Keratinocyte (primary cell): ENCODE results near the gene CREM. TPM values are rescaled to one million over a fixed set of nuclear protein-coding genes. Genes with fewer than 3 reads are reported as not detected.

Experiments used
- DNase-seq: peaks from one replicate; pipeline ENCODE4 v3.0.0-alpha.2; 2011; ENCODE audit warnings: low read depth, missing footprints, low spot score
- FAIRE-seq: peaks from 2 replicates; lab custom pipeline; 2011; peaks lifted over from hg19 to GRCh38; lab: Jason Lieb, UNC
- H2AFZ ChIP-seq: 2 replicates; pipeline ENCODE4 v1.6.0; 2012; ENCODE audit warnings: low read length, control low read depth, inconsistent platforms; ENCODE audit not compliant: control insufficient read depth
- H3K27ac ChIP-seq: 2 replicates; pipeline ENCODE4 v1.5.1; 2011; ENCODE audit warnings: low read length; ENCODE audit not compliant: control insufficient read depth, insufficient read depth
- H3K27me3 ChIP-seq: 3 replicates; pipeline ENCODE4 v1.6.0; 2011; ENCODE audit warnings: low read length; ENCODE audit not compliant: control insufficient read depth, insufficient read depth; ENCODE audit errors: extremely low read depth
- H3K36me3 ChIP-seq, 2 experiments: 2 replicates in 1 of 2; 3 replicates in 1 of 2; pipeline ENCODE4 v1.5.1; 2011; ENCODE audit warnings: low read length in 2 of 2, mild to moderate bottlenecking in 1 of 2; ENCODE audit not compliant: control insufficient read depth in 2 of 2, insufficient read depth in 2 of 2; ENCODE audit errors: extremely low read depth in 1 of 2
- H3K4me1 ChIP-seq: 3 replicates; pipeline ENCODE4 v1.5.1; 2011; ENCODE audit warnings: low read length; ENCODE audit not compliant: control insufficient read depth, insufficient read depth; ENCODE audit errors: extremely low read depth
- H3K4me2 ChIP-seq: 3 replicates; pipeline ENCODE4 v1.6.0; 2011; ENCODE audit warnings: low read depth, low read length; ENCODE audit not compliant: control insufficient read depth, insufficient read depth; ENCODE audit errors: extremely low read depth
- H3K4me3 ChIP-seq, 3 experiments: fragments of 200-600 bp in 1 of 3; sonication (generic) in 1 of 3; 2 replicates in 2 of 3; 3 replicates in 1 of 3; pipeline ENCODE4 v1.5.1; 2011 to 2016; ENCODE audit warnings: low read length in 3 of 3, mild to moderate bottlenecking in 3 of 3, control low read depth in 2 of 3, inconsistent platforms in 1 of 3, low read depth in 1 of 3, mixed read lengths in 1 of 3, mixed run types in 1 of 3, moderate library complexity in 1 of 3; ENCODE audit not compliant: control insufficient read depth in 2 of 3, insufficient read depth in 2 of 3; ENCODE audit errors: extremely low read depth in 1 of 3
- H3K79me2 ChIP-seq: 2 replicates; pipeline ENCODE4 v1.6.0; 2012; ENCODE audit warnings: low read length; ENCODE audit not compliant: control insufficient read depth, insufficient read depth
- H3K9ac ChIP-seq: 3 replicates; pipeline ENCODE4 v1.6.0; 2011; ENCODE audit warnings: low read length; ENCODE audit not compliant: control insufficient read depth, insufficient read depth; ENCODE audit errors: extremely low read depth
- H3K9me1 ChIP-seq: 3 replicates; pipeline ENCODE4 v1.6.0; 2011; ENCODE audit warnings: low read length; ENCODE audit not compliant: control insufficient read depth, insufficient read depth; ENCODE audit errors: extremely low read depth
- H3K9me3 ChIP-seq: 2 replicates; pipeline ENCODE4 v1.5.1; 2012; ENCODE audit warnings: low read depth, low read length; ENCODE audit not compliant: control insufficient read depth
- H4K20me1 ChIP-seq: 3 replicates; pipeline ENCODE4 v1.6.0; 2011; ENCODE audit warnings: low read length; ENCODE audit not compliant: control insufficient read depth, insufficient read depth; ENCODE audit errors: extremely low read depth
- CTCF ChIP-seq, 3 experiments: IDR thresholded peaks in 1 of 3; conservative IDR thresholded peaks in 1 of 3; optimal IDR thresholded peaks in 1 of 3; 2 replicates in 2 of 3; 3 replicates in 1 of 3; pipeline versions ENCODE3 to v1.5.1; 2011; ENCODE audit warnings: low read length in 3 of 3, mild to moderate bottlenecking in 3 of 3, moderate library complexity in 2 of 3, control low read depth in 1 of 3, inconsistent platforms in 1 of 3; ENCODE audit not compliant: insufficient read depth in 2 of 3; ENCODE audit errors: extremely low read depth in 1 of 3
- EZH2 ChIP-seq: IDR thresholded peaks from one replicate; pipeline ENCODE4 v1.6.1; 2012; ENCODE audit warnings: inconsistent platforms, mild to moderate bottlenecking, low read length, moderate library complexity
- dilution Hi-C: fragments of 300-500 bp; cut with MboI; formaldehyde crosslinking; loops from one replicate; pipeline ENCODE4 v1.7.0; 2020; ENCODE audit warnings: low sequenced_read_pairs; ENCODE audit not compliant: extremely low pct_ligation_motif_present
- polyA plus RNA-seq, 5 experiments: library from polyadenylated mRNA; depleted of rRNA in 3 of 5; stranded (reverse) in 3 of 5; stranded (forward) in 1 of 5; unstranded in 1 of 5; fragments of >200 nt; gene quantifications; 1 replicate in 1 of 5; 2 replicates in 3 of 5; 3 replicates in 1 of 5; pipeline versions ENCODE4 v1.2.1 to v1.2.3, GENCODE V29; 2011 to 2012; ENCODE audit warnings: missing spikeins in 2 of 5, low read depth in 1 of 5, low replicate concordance in 1 of 5

Gene CREM
- polyA plus RNA-seq, 1 donor (not counting 4 experiments of a cell fraction or from before 2014, with no cell fraction given) = 23.3 TPM

DNA sequence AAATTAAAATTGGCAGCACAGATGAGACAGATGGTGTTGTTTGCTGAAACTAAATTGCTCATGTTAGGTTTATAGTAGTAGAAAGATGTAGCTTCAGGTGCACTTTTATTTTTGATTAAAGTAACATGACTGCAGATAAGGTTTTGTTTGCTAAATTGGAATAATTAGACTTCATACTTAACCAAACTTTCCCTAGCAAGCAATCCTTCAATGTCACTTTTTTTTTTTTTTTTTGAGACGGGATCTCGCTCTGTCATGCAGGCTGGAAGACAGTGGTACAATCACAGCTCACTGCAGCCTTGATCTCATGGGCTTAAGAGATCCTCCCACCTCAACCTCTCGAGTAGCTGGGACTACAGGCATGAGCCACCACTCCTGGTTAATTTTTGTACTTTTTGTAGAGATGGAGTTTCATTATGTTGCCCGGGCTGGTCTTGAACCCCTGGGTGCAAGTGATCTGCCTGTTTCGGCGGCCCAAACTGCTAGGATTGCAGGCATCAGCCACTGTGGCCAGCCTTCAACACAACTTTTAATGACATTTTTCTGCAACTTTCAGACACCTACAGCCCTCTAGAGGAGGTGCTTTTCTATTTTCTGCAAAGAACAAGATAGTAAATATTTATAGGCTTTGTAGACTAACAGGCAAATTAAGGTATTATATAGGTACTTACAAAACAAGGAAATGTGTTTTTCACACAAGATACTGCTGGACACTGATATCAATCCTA lies 124.9 kb downstream of the CREM start:
- no peaks in the 10 kb centered on the region for H3K79me2 ChIP-seq
- H2AFZ ChIP-seq = no peak overlapping the region
- no peaks in the 10 kb centered on the region for H3K4me1 ChIP-seq
- dilution Hi-C loops = no loop called here
- no peak for DNase-seq
- H3K9me3 ChIP-seq = no peaks in the 10 kb centered on the region
- H3K4me3 ChIP-seq = no peak overlapping the region
- H3K4me2 ChIP-seq = no peak overlapping the region
- no peak overlapping the region for H3K9ac ChIP-seq
- no peaks in the 10 kb centered on the region for H3K36me3 ChIP-seq
- H3K27ac ChIP-seq = no peak overlapping the region
- TF ChIP-seq CTCF (optimal IDR thresholded peaks at IDR 0.05 in 1 of 3, IDR thresholded peaks at IDR 0.05 in 1 of 3, conservative IDR thresholded peaks at IDR 0.05 in 1 of 3; ENCODE audit: extremely low read depth in 1 of 3, insufficient read depth in 2 of 3, low read length in 3 of 3) (no peak), EZH2 (no peak)
- H3K27me3 ChIP-seq = no peaks in the 10 kb centered on the region
- H4K20me1 ChIP-seq = no peaks in the 10 kb centered on the region
- no peaks in the 10 kb centered on the region for H3K9me1 ChIP-seq
- FAIRE-seq = no peak

- Histone ChIP-seq H3K4me2 (no peak overlapping the region), H3K27me3 (no peaks in the 10 kb centered on the region), H3K4me1 (peaks cover 9% of the 10 kb centered on the region), H2AFZ (no peak overlapping the region), H3K4me3 (no peak overlapping the region), H3K9me3 (no peaks in the 10 kb centered on the region), H3K27ac (no peak overlapping the region), H3K79me2 (no peaks in the 10 kb centered on the region), H3K9me1 (no peaks in the 10 kb centered on the region), H4K20me1 (no peaks in the 10 kb centered on the region), H3K36me3 (no peaks in the 10 kb centered on the region), H3K9ac (no peak overlapping the region)
- TF ChIP-seq EZH2 (no peak), CTCF (optimal IDR thresholded peaks at IDR 0.05 in 1 of 3, IDR thresholded peaks at IDR 0.05 in 1 of 3, conservative IDR thresholded peaks at IDR 0.05 in 1 of 3; ENCODE audit: extremely low read depth in 1 of 3, insufficient read depth in 2 of 3, low read length in 3 of 3) (no peak)
- dilution Hi-C loops = no loop called here
- DNase-seq = no peak
- no peak for FAIRE-seq
Observed at GRCh38 chr10:35257057-35257983, 130.7 kb downstream of the CREM start.
